Fibroblast of lung (primary cell): ENCODE data around the gene ATXN2.

Experiments used
- EZH2 ChIP-seq: IDR thresholded peaks from 2 replicates; pipeline ENCODE4 v1.5.1; 2012; ENCODE audit warnings: low read length, control low read depth, mild to moderate bottlenecking; ENCODE audit errors: missing control alignments
- TF ChIP-seq, protein P1 (sequence below), 2 donors: IDR thresholded peaks in 1 of 2; conservative IDR thresholded peaks in 1 of 2; 1 replicate in 1 of 2; 2 replicates in 1 of 2; pipeline ENCODE4 v1.5.1; 2011 to 2012; ENCODE audit warnings: low read length in 2 of 2, control low read depth in 1 of 2, inconsistent platforms in 1 of 2, low read depth in 1 of 2, mild to moderate bottlenecking in 1 of 2

GRCh38 chr12:111645433-111645832, 46.3 kb upstream of the ATXN2 start:
- TF ChIP-seq, protein P1, sequence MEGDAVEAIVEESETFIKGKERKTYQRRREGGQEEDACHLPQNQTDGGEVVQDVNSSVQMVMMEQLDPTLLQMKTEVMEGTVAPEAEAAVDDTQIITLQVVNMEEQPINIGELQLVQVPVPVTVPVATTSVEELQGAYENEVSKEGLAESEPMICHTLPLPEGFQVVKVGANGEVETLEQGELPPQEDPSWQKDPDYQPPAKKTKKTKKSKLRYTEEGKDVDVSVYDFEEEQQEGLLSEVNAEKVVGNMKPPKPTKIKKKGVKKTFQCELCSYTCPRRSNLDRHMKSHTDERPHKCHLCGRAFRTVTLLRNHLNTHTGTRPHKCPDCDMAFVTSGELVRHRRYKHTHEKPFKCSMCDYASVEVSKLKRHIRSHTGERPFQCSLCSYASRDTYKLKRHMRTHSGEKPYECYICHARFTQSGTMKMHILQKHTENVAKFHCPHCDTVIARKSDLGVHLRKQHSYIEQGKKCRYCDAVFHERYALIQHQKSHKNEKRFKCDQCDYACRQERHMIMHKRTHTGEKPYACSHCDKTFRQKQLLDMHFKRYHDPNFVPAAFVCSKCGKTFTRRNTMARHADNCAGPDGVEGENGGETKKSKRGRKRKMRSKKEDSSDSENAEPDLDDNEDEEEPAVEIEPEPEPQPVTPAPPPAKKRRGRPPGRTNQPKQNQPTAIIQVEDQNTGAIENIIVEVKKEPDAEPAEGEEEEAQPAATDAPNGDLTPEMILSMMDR (conservative IDR thresholded peaks at IDR 0.05 in 1 of 2, IDR thresholded peaks at IDR 0.05 in 1 of 2; ENCODE audit: low read depth in 1 of 2, low read length in 2 of 2): no peak
- TF ChIP-seq EZH2: no peak
